22Rv1 (cell line): ENCODE measurements around the gene ITPR2.

Source experiments
- CTCF ChIP-seq: fragments of 450-650 bp; IDR thresholded peaks from 2 replicates; pipeline ENCODE4 v1.5.1; 2017; ENCODE audit warnings: mild to moderate bottlenecking
- ZFX ChIP-seq: fragments of 450-650 bp; IDR thresholded peaks from 2 replicates; pipeline ENCODE4 v1.6.1; 2017; ENCODE audit warnings: antibody characterized with exemption, borderline replicate concordance

GRCh38 chr12:26704214-26704613 is 128.8 kb downstream of the ITPR2 start:
- no peak for TF ChIP-seq CTCF
- no peak for TF ChIP-seq ZFX
